IMR-90 (cell line): Measurements from ENCODE around the gene MOV10L1. TPM values are rescaled to one million over a fixed set of nuclear protein-coding genes. Genes with fewer than 3 reads are reported as not detected.

Experiments
- ATAC-seq: fragments of 200-7000 bp; cut with Tn5 transposase; 2 replicates; pipeline ENCODE4 v1.9.1; 2020; ENCODE audit warnings: low read depth, mild to moderate bottlenecking, moderate library complexity
- BruUV-seq: library from RNA; stranded (reverse); fragments of 400-500 nt; replicated peaks from 2 replicates; lab custom pipeline; 2021; lab: Mats Ljungman, UMichigan
- CTCF ChIA-PET: fragments of 300-600 bp; formaldehyde crosslinking; extraction: SDS; loops from one replicate; lab custom pipeline; 2021; ENCODE audit warnings: antibody characterized with exemption; lab: Yijun Ruan, JAX
- POLR2A ChIA-PET: fragments of 300-600 bp; sonication (Branson Sonifier 250); formaldehyde crosslinking; loops from one replicate; lab custom pipeline; 2022; ENCODE audit warnings: antibody characterized with exemption; ENCODE audit not compliant: unreplicated experiment; lab: Charles Lee
- DNase-seq: peaks from one replicate; pipeline ENCODE4 v3.0.0; 2013
- H2AFZ ChIP-seq: replicated peaks from 2 replicates; pipeline ENCODE3; 2013; ENCODE audit warnings: low read length, mild to moderate bottlenecking; ENCODE audit not compliant: poor library complexity
- H2AK5ac ChIP-seq: 2 replicates; pipeline ENCODE4 v1.6.1; 2013; ENCODE audit warnings: low read depth, low read length, inconsistent platforms
- H2AK9ac ChIP-seq: replicated peaks from 2 replicates; pipeline ENCODE3; 2013; ENCODE audit warnings: mild to moderate bottlenecking, low read depth, low read length, moderate library complexity; ENCODE audit not compliant: poor library complexity
- H2BK120ac ChIP-seq: 2 replicates; pipeline ENCODE4 v1.6.1; 2013; ENCODE audit warnings: low read depth, low read length, inconsistent platforms
- H2BK15ac ChIP-seq: 3 replicates; pipeline ENCODE4 v1.6.1; 2013; ENCODE audit warnings: low read depth, low read length, inconsistent platforms
- H2BK20ac ChIP-seq: 2 replicates; pipeline ENCODE4 v1.6.1; 2013; ENCODE audit warnings: low read depth, mild to moderate bottlenecking, inconsistent platforms, low read length, moderate library complexity
- H2BK5ac ChIP-seq: 2 replicates; pipeline ENCODE4 v1.6.1; 2013; ENCODE audit warnings: mild to moderate bottlenecking, low read depth, low read length, inconsistent platforms; ENCODE audit not compliant: poor library complexity, severe bottlenecking
- H3K14ac ChIP-seq: replicated peaks from 2 replicates; pipeline ENCODE4 v1.6.1; 2013; ENCODE audit warnings: low read depth, low read length, inconsistent platforms
- H3K18ac ChIP-seq: 2 replicates; pipeline ENCODE4 v1.6.1; 2013; ENCODE audit warnings: low read depth, low read length, control low read depth
- H3K23ac ChIP-seq: 2 replicates; pipeline ENCODE4 v1.6.1; 2013; ENCODE audit warnings: low read depth, low read length, inconsistent platforms
- H3K27ac ChIP-seq: 2 replicates; pipeline ENCODE4 v1.5.1; 2013; ENCODE audit warnings: mild to moderate bottlenecking, control low read depth, low read length; ENCODE audit not compliant: insufficient read depth
- H3K27me3 ChIP-seq: 2 replicates; pipeline ENCODE4 v1.6.1; 2013; ENCODE audit warnings: low read length; ENCODE audit not compliant: control insufficient read depth, insufficient read depth
- H3K36me3 ChIP-seq: 2 replicates; pipeline ENCODE4 v1.6.1; 2013; ENCODE audit warnings: low read length, mixed read lengths; ENCODE audit not compliant: control insufficient read depth, insufficient read depth
- H3K4ac ChIP-seq: 2 replicates; pipeline ENCODE4 v1.6.1; 2013; ENCODE audit warnings: low read depth, low read length, inconsistent platforms
- H3K4me1 ChIP-seq: 2 replicates; pipeline ENCODE4 v1.6.1; 2013; ENCODE audit warnings: low read length, mixed read lengths; ENCODE audit not compliant: control insufficient read depth, insufficient read depth
- H3K4me2 ChIP-seq: 2 replicates; pipeline ENCODE4 v1.6.1; 2013; ENCODE audit warnings: low read depth, mild to moderate bottlenecking, control low read depth, low read length, moderate library complexity
- H3K4me3 ChIP-seq: 2 replicates; pipeline ENCODE4 v1.5.1; 2013; ENCODE audit warnings: low read depth, mild to moderate bottlenecking, control low read depth, low read length, moderate library complexity; ENCODE audit not compliant: insufficient read depth
- H3K56ac ChIP-seq: 2 replicates; pipeline ENCODE4 v1.6.1; 2013; ENCODE audit warnings: low read length, inconsistent platforms; ENCODE audit not compliant: insufficient read depth; ENCODE audit errors: extremely low read depth
- H3K79me1 ChIP-seq, 2 experiments: 2 replicates each; pipeline ENCODE4 v1.6.1; 2013; ENCODE audit warnings: low read length in 2 of 2, inconsistent platforms in 1 of 2, low read depth in 1 of 2
- H3K9ac ChIP-seq: 2 replicates; pipeline ENCODE4 v1.6.1; 2013; ENCODE audit warnings: low read depth, low read length, control low read depth
- H3K9me1 ChIP-seq: 2 replicates; pipeline ENCODE4 v1.6.1; 2013; ENCODE audit warnings: low read length, inconsistent platforms; ENCODE audit not compliant: insufficient read depth
- H3K9me3 ChIP-seq: 2 replicates; pipeline ENCODE4 v1.6.1; 2013; ENCODE audit warnings: low read length; ENCODE audit not compliant: control insufficient read depth, insufficient read depth
- H4K20me1 ChIP-seq: 2 replicates; pipeline ENCODE4 v1.6.1; 2013; ENCODE audit warnings: low read length, inconsistent platforms; ENCODE audit not compliant: insufficient read depth
- H4K5ac ChIP-seq: 2 replicates; pipeline ENCODE4 v1.6.1; 2013; ENCODE audit warnings: mild to moderate bottlenecking, low read depth, low read length, control low read depth
- H4K8ac ChIP-seq, 2 experiments: 2 replicates each; pipeline ENCODE4 v1.6.1; 2013; ENCODE audit warnings: low read depth in 2 of 2, low read length in 2 of 2, control low read depth in 1 of 2, inconsistent platforms in 1 of 2
- H4K91ac ChIP-seq: 2 replicates; pipeline ENCODE4 v1.6.1; 2013; ENCODE audit warnings: low read depth, low read length, inconsistent platforms; ENCODE audit not compliant: insufficient read depth
- MAZ ChIP-seq: IDR thresholded peaks from 2 replicates; pipeline ENCODE4 v1.6.1; 2012; ENCODE audit warnings: low read depth, mild to moderate bottlenecking, low read length, improper control_type of control experiment, moderate library complexity, borderline replicate concordance
- RFX5 ChIP-seq: IDR thresholded peaks from 2 replicates; pipeline ENCODE4 v1.8.0; 2012; ENCODE audit warnings: low read depth, mild to moderate bottlenecking, low read length, moderate library complexity
- WGBS, 2 experiments: methylation state at CpG; one replicate each; pipeline versions ENCODE4 v1.1.5 to v1.1.7; 2013; ENCODE audit warnings: missing lambda C conversion rate in 2 of 2; ENCODE audit not compliant: insufficient read length in 1 of 2; ENCODE audit errors: extremely low coverage in 2 of 2; 5-methylcytosine and 5-hydroxymethylcytosine counted together
- dilution Hi-C: fragments of 300-500 bp; cut with HindIII; formaldehyde crosslinking; loops from one replicate; pipeline ENCODE4 v1.14.3; 2018; ENCODE audit warnings: low sequenced_read_pairs; ENCODE audit not compliant: unreplicated experiment
- in situ Hi-C: fragments of 300-500 bp; cut with MboI; formaldehyde crosslinking; loops from 3 replicates; pipeline ENCODE4 v1.14.3; 2019; ENCODE audit warnings: low sequenced_read_pairs, inconsistent platforms, mixed read lengths
- intact Hi-C: fragments of 100-400 bp; cut with micrococcal nuclease; formaldehyde crosslinking; loops from 2 replicates; pipeline ENCODE4 v1.10.0; 2022
- polyA plus RNA-seq, 3 experiments: library from polyadenylated mRNA; depleted of rRNA; stranded (reverse); fragments of >200 nt; gene quantifications; 2 replicates each; pipeline ENCODE4 v1.2.3, GENCODE V29; 2012; ENCODE audit warnings: low replicate concordance in 1 of 3
- total RNA-seq: library from RNA; depleted of rRNA; stranded (reverse); fragments of >200 nt; gene quantifications from 2 replicates; pipeline ENCODE4 v1.2.3, GENCODE V29; 2012
- TF ChIP-seq, protein P1 (sequence below): fragments of 150-350 bp; IDR thresholded peaks from 2 replicates; pipeline ENCODE4 v1.6.1; 2017; ENCODE audit warnings: mild to moderate bottlenecking, antibody characterized with exemption, low read length, low read depth

The MOV10L1 gene
- total and polyA plus RNA-seq, 2 of the 4 experiments (the other 2 are of a cell fraction), result 0.72 to 1.4 TPM

- DNase-seq (no peak), ATAC-seq (no peak)
- Histone ChIP-seq H2AK9ac (peak overlapping the region; percentile 28), H3K27ac (no peak overlapping the region), H3K4me1 (no peaks in the 10 kb centered on the region; the same call in 1 of the 2 replicates), H2BK5ac (no peak overlapping the region), H3K14ac (no peak overlapping the region), H3K56ac (no peak overlapping the region), H4K91ac (no peak overlapping the region), H3K23ac (no peak overlapping the region), H2BK20ac (no peak overlapping the region), H3K36me3 (no peaks in the 10 kb centered on the region), H4K20me1 (no peaks in the 10 kb centered on the region), H3K9ac (no peak overlapping the region), H2AFZ (peak overlapping the region; percentile 23), H3K79me1 (no peaks in the 10 kb centered on the region), H3K27me3 (peaks cover 8% of the 10 kb centered on the region), H3K9me1 (no peaks in the 10 kb centered on the region), H3K4me3 (no peak overlapping the region), H3K18ac (no peak overlapping the region), H4K8ac (no peak overlapping the region), H2BK15ac (no peak overlapping the region), H3K9me3 (no peaks in the 10 kb centered on the region), H3K4me2 (no peak overlapping the region), H2AK5ac (no peak overlapping the region), H3K4ac (no peak overlapping the region), H4K5ac (no peak overlapping the region), H2BK120ac (no peak overlapping the region)
- ChIA-PET CTCF (interaction anchor here (1.6 kb wide), 1 partner anchor 9 kb away, joined by 5 read pairs; no protein-coding TSS in a partner anchor), POLR2A (no interaction called here)
- in situ Hi-C loops, result no loop called here
- no peak for TF ChIP-seq MAZ
- TF ChIP-seq RFX5, result no peak
- TF ChIP-seq, protein P1, sequence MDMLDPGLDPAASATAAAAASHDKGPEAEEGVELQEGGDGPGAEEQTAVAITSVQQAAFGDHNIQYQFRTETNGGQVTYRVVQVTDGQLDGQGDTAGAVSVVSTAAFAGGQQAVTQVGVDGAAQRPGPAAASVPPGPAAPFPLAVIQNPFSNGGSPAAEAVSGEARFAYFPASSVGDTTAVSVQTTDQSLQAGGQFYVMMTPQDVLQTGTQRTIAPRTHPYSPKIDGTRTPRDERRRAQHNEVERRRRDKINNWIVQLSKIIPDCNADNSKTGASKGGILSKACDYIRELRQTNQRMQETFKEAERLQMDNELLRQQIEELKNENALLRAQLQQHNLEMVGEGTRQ, result no peak
- no TSS peak for BruUV-seq
- WGBS, 2 experiments, result no CpG with 5 or more reads among the region's 11 CpGs
- intact Hi-C loops, result no loop called here
- dilution Hi-C loops, result no loop called here
These were observed 13.1 kb downstream of the MOV10L1 start for GRCh38 chr22:50102946-50103345.
